Body of pancreas (tissue), 4 donors: ENCODE measurements around the gene ZNF692. TPM values are rescaled to one million over a fixed set of nuclear protein-coding genes. Genes with fewer than 3 reads are reported as not detected.
A peak's percentile ranks its signal among the peaks of the same experiment; 100 is the strongest.

Source experiments
- ATAC-seq: fragments of 150-250 bp; one replicate; pipeline ENCODE4 v1.9.1; 2016
- DNase-seq, 4 donors: peaks; one replicate each; pipeline ENCODE4 v3.0.0-alpha.2; 2019
- H3K27ac ChIP-seq, 4 donors: fragments of 200-600 bp; sonication (generic); 1 replicate in 3 of 4; 2 replicates in 1 of 4; pipeline versions ENCODE4 v1.5.1 to v1.6.1; 2016 to 2019; ENCODE audit warnings: mild to moderate bottlenecking in 1 of 4, mixed read lengths in 1 of 4, moderate library complexity in 1 of 4
- H3K27me3 ChIP-seq, 2 donors: fragments of 200-600 bp; sonication (generic); one replicate each; pipeline ENCODE4 v1.6.0; 2016; ENCODE audit warnings: mild to moderate bottlenecking in 1 of 2
- H3K36me3 ChIP-seq, 2 donors: fragments of 200-600 bp; sonication (generic); replicated peaks in 1 of 2; 2 replicates each; pipeline ENCODE4 v1.5.1; 2016; ENCODE audit warnings: low read depth in 2 of 2; ENCODE audit not compliant: insufficient read depth in 1 of 2
- H3K4me1 ChIP-seq: fragments of 200-600 bp; sonication (generic); one replicate; pipeline ENCODE4 v1.6.0; 2016
- H3K4me3 ChIP-seq, 2 donors: fragments of 200-600 bp; sonication (generic); 1 replicate in 1 of 2; 2 replicates in 1 of 2; pipeline ENCODE4 v1.5.1; 2016 to 2019
- H3K9me3 ChIP-seq, 3 donors: fragments of 200-600 bp; sonication (generic); 1 replicate in 2 of 3; 2 replicates in 1 of 3; pipeline ENCODE4 v1.5.1; 2016
- CTCF ChIP-seq, 7 experiments: fragments of 450-650 bp in 4 of 7; fragments of 200-600 bp in 3 of 7; sonication (generic) in 3 of 7; IDR thresholded peaks; one replicate each; pipeline ENCODE4 v1.5.1; 2016 to 2019; ENCODE audit warnings: antibody characterized with exemption in 7 of 7
- POLR2A ChIP-seq, 3 donors: fragments of 450-650 bp; IDR thresholded peaks; one replicate each; pipeline ENCODE4 v1.6.1; 2016; ENCODE audit warnings: antibody characterized with exemption in 3 of 3, mild to moderate bottlenecking in 2 of 3
- WGBS, 2 donors: methylation state at CpG; one replicate each; pipeline ENCODE4 v1.1.5; 2017; 5-methylcytosine and 5-hydroxymethylcytosine counted together
- intact Hi-C: fragments of 100-400 bp; cut with DNase I; formaldehyde crosslinking; loops from one replicate; pipeline ENCODE4 v1.15.1; 2023
- total RNA-seq, 2 donors: library from RNA; depleted of rRNA; stranded (reverse); fragments of >200 nt; gene quantifications; one replicate each; pipeline ENCODE4 v1.1.0, GENCODE V29; 2016

ZNF692 gene
- total RNA-seq, 2 donors from 2014 or later = 35.8 to 128 TPM

GRCh38 chr1:248860007-248860406, 1.1 kb upstream of the ZNF692 start:
- no peaks in the 10 kb centered on the region for H3K9me3 ChIP-seq
- H3K4me1 ChIP-seq = peaks cover 37% of the 10 kb centered on the region
- ATAC-seq = no peak
- TF ChIP-seq CTCF (IDR thresholded peaks at IDR 0.05) (no peak), POLR2A (IDR thresholded peaks at IDR 0.05) (no peak)
- no peak overlapping the region for H3K27ac ChIP-seq
- no peak for DNase-seq
- H3K4me3 ChIP-seq = no peak overlapping the region
- H3K36me3 ChIP-seq = no peaks in the 10 kb centered on the region
- no peaks in the 10 kb centered on the region for H3K27me3 ChIP-seq
- 82 to 85% methylated on average over 4 of the region's 4 CpGs for WGBS, 2 donors
- intact Hi-C loops = no loop called here

- H3K27ac ChIP-seq = peak overlapping the region; percentile 81 to 87 (median 86)
- TF ChIP-seq POLR2A (IDR thresholded peaks at IDR 0.05) = peak; percentile 48 to 76 (median 74)
- TF ChIP-seq CTCF (IDR thresholded peaks at IDR 0.05) = peak in 6 of 7 experiments; percentile 9 to 59 (median 49)
- peaks cover 31% of the 10 kb centered on the region for H3K4me1 ChIP-seq
- 1% methylated on average over 37 to 45 of the region's 45 CpGs for WGBS, 2 donors
- ATAC-seq (peak; percentile 69), DNase-seq (peak; percentile 79 to 87 (median 84))
- H3K9me3 ChIP-seq = no peaks in the 10 kb centered on the region
- peaks cover 0 to 3% of the 10 kb centered on the region in 2 donors for H3K36me3 ChIP-seq
- H3K27me3 ChIP-seq = no peaks in the 10 kb centered on the region
- intact Hi-C loops = no loop called here
- peak overlapping the region; percentile 2 to 10 for H3K4me3 ChIP-seq
Observed at GRCh38 chr1:248858096-248858890, 592 bp downstream of the ZNF692 start.

- intact Hi-C loops = no loop called here
- Histone ChIP-seq H3K27ac (peak overlapping the region in 3 of 4 donors; percentile 81 to 87 (median 87)), H3K9me3 (no peaks in the 10 kb centered on the region), H3K27me3 (no peaks in the 10 kb centered on the region), H3K4me3 (peak overlapping the region in 1 of 2 donors; percentile 10), H3K36me3 (peaks cover 0 to 3% of the 10 kb centered on the region in 2 donors), H3K4me1 (peaks cover 26% of the 10 kb centered on the region)
- TF ChIP-seq CTCF (IDR thresholded peaks at IDR 0.05) (no peak), POLR2A (IDR thresholded peaks at IDR 0.05) (no peak)
- WGBS, 2 donors = 8 to 9% methylated on average over 4 of the region's 4 CpGs
- ATAC-seq (peak; percentile 0), DNase-seq (no peak)
Observed at GRCh38 chr1:248857749-248858095, 1.2 kb downstream of the ZNF692 start.

- Histone ChIP-seq H3K4me1 (peaks cover 23% of the 10 kb centered on the region), H3K27me3 (no peaks in the 10 kb centered on the region), H3K27ac (peak overlapping the region in 1 of 4 donors; percentile 87), H3K36me3 (peaks cover 0 to 3% of the 10 kb centered on the region in 2 donors), H3K4me3 (no peak overlapping the region), H3K9me3 (no peaks in the 10 kb centered on the region)
- no peak for TF ChIP-seq POLR2A (IDR thresholded peaks at IDR 0.05)
- TF ChIP-seq CTCF (IDR thresholded peaks at IDR 0.05) = no peak
- WGBS, 2 donors = 83 to 98% methylated on average over 3 to 7 of the region's 7 CpGs
- ATAC-seq (no peak), DNase-seq (no peak)
- intact Hi-C loops = no loop called here
Observed at GRCh38 chr1:248857201-248857600, 1.7 kb downstream of the ZNF692 start.

GRCh38 chr1:248856176-248856575, 2.7 kb downstream of the ZNF692 start:
- no peaks in the 10 kb centered on the region for H3K27me3 ChIP-seq
- H3K36me3 ChIP-seq = peaks cover 0 to 3% of the 10 kb centered on the region in 2 donors
- peaks cover 23% of the 10 kb centered on the region for H3K4me1 ChIP-seq
- H3K27ac ChIP-seq = no peak overlapping the region
- intact Hi-C loops = no loop called here
- DNase-seq (no peak), ATAC-seq (no peak)
- no peak for TF ChIP-seq CTCF (IDR thresholded peaks at IDR 0.05)
- TF ChIP-seq POLR2A (IDR thresholded peaks at IDR 0.05) = no peak
- H3K9me3 ChIP-seq = no peaks in the 10 kb centered on the region
- 100% methylated on average over 1 of the region's 1 CpG for WGBS, 2 donors
- no peak overlapping the region for H3K4me3 ChIP-seq
